ENCODE measurements around the gene THSD7B. TPM values are rescaled to one million over a fixed set of nuclear protein-coding genes. Genes with fewer than 3 reads are reported as not detected.

THSD7B gene
- total RNA-seq, 1 experiment from 2014 or later, result under 0.01 TPM

- H3K27me3 ChIP-seq (ENCODE audit: low read length), result peaks cover 25% of the 10 kb centered on the region
- H3K36me3 ChIP-seq (ENCODE audit: low read depth, low read length), result no peaks in the 10 kb centered on the region
- no peaks in the 10 kb centered on the region for H3K79me2 ChIP-seq (ENCODE audit: low read length)
- no peaks in the 10 kb centered on the region; the same call in 1 of the 2 replicates for H3K4me1 ChIP-seq (ENCODE audit: insufficient read depth, low read length)
- ChIA-PET CTCF (no interaction called here), POLR2A (ENCODE audit: unreplicated experiment) (no interaction called here)
- intact Hi-C loops (cut with micrococcal nuclease), result no loop called here
- TF ChIP-seq EZH2 (IDR thresholded peaks at IDR 0.05; ENCODE audit: low read length, unreplicated experiment) (no peak), EZH2phosphoT487 (IDR thresholded peaks at IDR 0.05; ENCODE audit: borderline replicate concordance, low read length) (no peak)
- TF ChIP-seq, protein P1, sequence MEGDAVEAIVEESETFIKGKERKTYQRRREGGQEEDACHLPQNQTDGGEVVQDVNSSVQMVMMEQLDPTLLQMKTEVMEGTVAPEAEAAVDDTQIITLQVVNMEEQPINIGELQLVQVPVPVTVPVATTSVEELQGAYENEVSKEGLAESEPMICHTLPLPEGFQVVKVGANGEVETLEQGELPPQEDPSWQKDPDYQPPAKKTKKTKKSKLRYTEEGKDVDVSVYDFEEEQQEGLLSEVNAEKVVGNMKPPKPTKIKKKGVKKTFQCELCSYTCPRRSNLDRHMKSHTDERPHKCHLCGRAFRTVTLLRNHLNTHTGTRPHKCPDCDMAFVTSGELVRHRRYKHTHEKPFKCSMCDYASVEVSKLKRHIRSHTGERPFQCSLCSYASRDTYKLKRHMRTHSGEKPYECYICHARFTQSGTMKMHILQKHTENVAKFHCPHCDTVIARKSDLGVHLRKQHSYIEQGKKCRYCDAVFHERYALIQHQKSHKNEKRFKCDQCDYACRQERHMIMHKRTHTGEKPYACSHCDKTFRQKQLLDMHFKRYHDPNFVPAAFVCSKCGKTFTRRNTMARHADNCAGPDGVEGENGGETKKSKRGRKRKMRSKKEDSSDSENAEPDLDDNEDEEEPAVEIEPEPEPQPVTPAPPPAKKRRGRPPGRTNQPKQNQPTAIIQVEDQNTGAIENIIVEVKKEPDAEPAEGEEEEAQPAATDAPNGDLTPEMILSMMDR (conservative IDR thresholded peaks at IDR 0.05; ENCODE audit: low read depth, low read length), result no peak
- H3K9me2 ChIP-seq (replicated peaks; ENCODE audit: low read length), result no peaks in the 10 kb centered on the region
- no peak overlapping the region for H3K27ac ChIP-seq (ENCODE audit: low read length)
- H4K20me1 ChIP-seq (ENCODE audit: low read length), result no peaks in the 10 kb centered on the region
- H3K9me3 ChIP-seq (ENCODE audit: low read length), result no peaks in the 10 kb centered on the region
- DNase-seq (no peak), ATAC-seq (no peak)
- H3F3A ChIP-seq (ENCODE audit: low read length, unreplicated experiment), result no peaks in the 10 kb centered on the region
- BruUV-seq (replicated peaks), result no TSS peak
- H3K4me3 ChIP-seq (ENCODE audit: low read length), result no peak overlapping the region
- H3K9ac ChIP-seq (ENCODE audit: low read length), result no peak overlapping the region
- H3K4me2 ChIP-seq (ENCODE audit: low read length), result no peak overlapping the region
- no peak overlapping the region for H2AFZ ChIP-seq (ENCODE audit: low read length)
Observed at GRCh38 chr2:137193401-137193800, 428.1 kb downstream of the THSD7B start.

GRCh38 chr2:137194111-137194510, 428.8 kb downstream of the THSD7B start:
- Histone ChIP-seq H4K20me1 (ENCODE audit: low read length) (no peaks in the 10 kb centered on the region), H3K4me2 (ENCODE audit: low read length) (no peak overlapping the region), H3K36me3 (ENCODE audit: low read depth, low read length) (no peaks in the 10 kb centered on the region), H3K27me3 (ENCODE audit: low read length) (peaks cover 32% of the 10 kb centered on the region), H3K4me1 (ENCODE audit: insufficient read depth, low read length) (no peaks in the 10 kb centered on the region; the same call in 1 of the 2 replicates), H3K27ac (ENCODE audit: low read length) (no peak overlapping the region), H3K9ac (ENCODE audit: low read length) (no peak overlapping the region), H3K79me2 (ENCODE audit: low read length) (no peaks in the 10 kb centered on the region), H3K9me2 (replicated peaks; ENCODE audit: low read length) (no peaks in the 10 kb centered on the region), H3F3A (ENCODE audit: low read length, unreplicated experiment) (no peaks in the 10 kb centered on the region), H3K9me3 (ENCODE audit: low read length) (no peaks in the 10 kb centered on the region), H2AFZ (ENCODE audit: low read length) (no peak overlapping the region), H3K4me3 (ENCODE audit: low read length) (no peak overlapping the region)
- ChIA-PET POLR2A (ENCODE audit: unreplicated experiment) (no interaction called here), CTCF (no interaction called here)
- intact Hi-C loops (cut with micrococcal nuclease), result no loop called here
- TF ChIP-seq, protein P1 (conservative IDR thresholded peaks at IDR 0.05; ENCODE audit: low read depth, low read length), result no peak
- TF ChIP-seq EZH2phosphoT487 (IDR thresholded peaks at IDR 0.05; ENCODE audit: borderline replicate concordance, low read length) (no peak), EZH2 (IDR thresholded peaks at IDR 0.05; ENCODE audit: low read length, unreplicated experiment) (no peak)
- BruUV-seq (replicated peaks), result no TSS peak
- ATAC-seq, result no peak
- no peak for DNase-seq

DNA sequence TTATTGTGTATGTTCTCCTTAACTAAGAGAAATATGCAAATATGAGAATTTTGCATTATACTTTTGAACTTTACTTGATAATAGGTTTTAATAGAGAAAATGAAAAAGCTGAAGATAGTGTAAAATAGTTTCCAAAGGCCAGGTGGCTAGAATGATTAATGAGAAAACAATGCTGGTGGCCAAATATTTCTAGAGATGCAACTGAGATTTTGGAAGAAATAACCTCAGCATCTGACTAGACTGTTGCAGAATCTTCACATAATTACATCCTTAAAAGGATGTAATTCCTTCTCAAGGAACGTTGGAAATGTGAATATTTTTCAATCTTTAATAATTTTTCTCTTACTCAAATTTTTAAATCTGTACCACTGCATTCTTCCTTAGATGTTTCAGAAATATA, 434.4 kb downstream of the THSD7B start:
- Histone ChIP-seq H3K4me3 (ENCODE audit: low read length) (no peak overlapping the region), H3K9me2 (replicated peaks; ENCODE audit: low read length) (no peaks in the 10 kb centered on the region), H3K9me3 (ENCODE audit: low read length) (no peaks in the 10 kb centered on the region), H3K27ac (ENCODE audit: low read length) (no peak overlapping the region), H3K36me3 (ENCODE audit: low read depth, low read length) (no peaks in the 10 kb centered on the region), H4K20me1 (ENCODE audit: low read length) (no peaks in the 10 kb centered on the region), H3F3A (ENCODE audit: low read length, unreplicated experiment) (no peaks in the 10 kb centered on the region), H3K4me1 (ENCODE audit: insufficient read depth, low read length) (peaks cover 9% of the 10 kb centered on the region), H3K9ac (ENCODE audit: low read length) (no peak overlapping the region), H3K79me2 (ENCODE audit: low read length) (no peaks in the 10 kb centered on the region), H3K4me2 (ENCODE audit: low read length) (no peak overlapping the region), H2AFZ (ENCODE audit: low read length) (no peak overlapping the region), H3K27me3 (ENCODE audit: low read length) (peaks cover 39% of the 10 kb centered on the region)
- CTCF ChIA-PET, result no interaction called here
- TF ChIP-seq EZH2 (IDR thresholded peaks at IDR 0.05; ENCODE audit: low read length, unreplicated experiment) (no peak), EZH2phosphoT487 (IDR thresholded peaks at IDR 0.05; ENCODE audit: borderline replicate concordance, low read length) (no peak)
- TF ChIP-seq, protein P1 (conservative IDR thresholded peaks at IDR 0.05; ENCODE audit: low read depth, low read length), result no peak
- intact Hi-C loops (cut with micrococcal nuclease), result no loop called here
- ATAC-seq, result no peak
- no peak for DNase-seq
- BruUV-seq (replicated peaks), result no TSS peak
- POLR2A ChIA-PET (ENCODE audit: unreplicated experiment), result no interaction called here

Measured in PC-3 (cell line).